ENCODE measurements around the gene DIPK1C. TPM values are rescaled to one million over a fixed set of nuclear protein-coding genes. Genes with fewer than 3 reads are reported as not detected.

Gene DIPK1C
- polyA plus RNA-seq, 1 donor (not counting 4 experiments of a cell fraction or from before 2014, with no cell fraction given): not detected

DNA sequence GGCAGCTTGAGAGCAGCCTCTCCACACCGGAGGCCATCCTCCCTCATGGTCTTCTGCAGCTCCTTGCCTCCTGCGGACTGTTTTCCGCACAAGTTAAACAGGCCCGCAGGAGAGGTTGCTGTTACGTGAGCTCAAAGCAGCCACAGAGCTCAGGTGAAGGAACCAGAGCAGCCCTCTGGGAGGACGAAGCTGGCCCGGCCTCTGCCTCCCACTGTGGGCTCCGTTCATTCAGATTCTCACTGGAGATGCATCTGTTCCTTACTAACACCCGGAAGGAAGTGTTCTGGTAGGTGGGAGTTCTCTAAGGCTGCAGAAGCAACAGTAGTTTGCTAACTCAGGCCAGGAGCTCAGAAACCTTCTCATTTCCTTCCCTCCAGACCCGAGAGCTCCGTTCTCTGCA, 10.9 kb downstream of the DIPK1C start:
- Histone ChIP-seq H2AFZ (ENCODE audit: control insufficient read depth, low read length) (no peak overlapping the region), H3K27me3 (ENCODE audit: control insufficient read depth, extremely low read depth, insufficient read depth, low read length) (peaks cover 2% of the 10 kb centered on the region), H3K9ac (ENCODE audit: control insufficient read depth, extremely low read depth, insufficient read depth, low read length) (no peak overlapping the region), H3K79me2 (ENCODE audit: control insufficient read depth, insufficient read depth, low read length) (no peaks in the 10 kb centered on the region), H3K4me2 (ENCODE audit: control insufficient read depth, extremely low read depth, insufficient read depth, low read depth, low read length) (no peak overlapping the region), H3K36me3 (ENCODE audit: control insufficient read depth in 2 of 2, extremely low read depth in 1 of 2, insufficient read depth in 2 of 2, low read length in 2 of 2) (no peaks in the 10 kb centered on the region), H3K9me3 (ENCODE audit: control insufficient read depth, low read depth, low read length) (no peaks in the 10 kb centered on the region), H3K4me3 (ENCODE audit: control insufficient read depth in 2 of 3, extremely low read depth in 1 of 3, insufficient read depth in 2 of 3, low read depth in 1 of 3, low read length in 3 of 3) (no peak overlapping the region), H3K4me1 (ENCODE audit: control insufficient read depth, extremely low read depth, insufficient read depth, low read length) (no peaks in the 10 kb centered on the region), H3K9me1 (ENCODE audit: control insufficient read depth, extremely low read depth, insufficient read depth, low read length) (no peaks in the 10 kb centered on the region), H4K20me1 (ENCODE audit: control insufficient read depth, extremely low read depth, insufficient read depth, low read length) (no peaks in the 10 kb centered on the region), H3K27ac (ENCODE audit: control insufficient read depth, insufficient read depth, low read length) (no peak overlapping the region)
- FAIRE-seq (no peak), DNase-seq (ENCODE audit: low read depth, low spot score) (no peak)
- no peak for TF ChIP-seq EZH2 (IDR thresholded peaks at IDR 0.05; ENCODE audit: low read length)
- TF ChIP-seq, protein P1, sequence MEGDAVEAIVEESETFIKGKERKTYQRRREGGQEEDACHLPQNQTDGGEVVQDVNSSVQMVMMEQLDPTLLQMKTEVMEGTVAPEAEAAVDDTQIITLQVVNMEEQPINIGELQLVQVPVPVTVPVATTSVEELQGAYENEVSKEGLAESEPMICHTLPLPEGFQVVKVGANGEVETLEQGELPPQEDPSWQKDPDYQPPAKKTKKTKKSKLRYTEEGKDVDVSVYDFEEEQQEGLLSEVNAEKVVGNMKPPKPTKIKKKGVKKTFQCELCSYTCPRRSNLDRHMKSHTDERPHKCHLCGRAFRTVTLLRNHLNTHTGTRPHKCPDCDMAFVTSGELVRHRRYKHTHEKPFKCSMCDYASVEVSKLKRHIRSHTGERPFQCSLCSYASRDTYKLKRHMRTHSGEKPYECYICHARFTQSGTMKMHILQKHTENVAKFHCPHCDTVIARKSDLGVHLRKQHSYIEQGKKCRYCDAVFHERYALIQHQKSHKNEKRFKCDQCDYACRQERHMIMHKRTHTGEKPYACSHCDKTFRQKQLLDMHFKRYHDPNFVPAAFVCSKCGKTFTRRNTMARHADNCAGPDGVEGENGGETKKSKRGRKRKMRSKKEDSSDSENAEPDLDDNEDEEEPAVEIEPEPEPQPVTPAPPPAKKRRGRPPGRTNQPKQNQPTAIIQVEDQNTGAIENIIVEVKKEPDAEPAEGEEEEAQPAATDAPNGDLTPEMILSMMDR (optimal IDR thresholded peaks at IDR 0.05 in 1 of 3, IDR thresholded peaks at IDR 0.05 in 1 of 3, conservative IDR thresholded peaks at IDR 0.05 in 1 of 3; ENCODE audit: extremely low read depth in 1 of 3, insufficient read depth in 2 of 3, low read length in 3 of 3): no peak
- dilution Hi-C loops (cut with MboI; ENCODE audit: extremely low pct_ligation_motif_present, low sequenced_read_pairs): no loop called here

DNA sequence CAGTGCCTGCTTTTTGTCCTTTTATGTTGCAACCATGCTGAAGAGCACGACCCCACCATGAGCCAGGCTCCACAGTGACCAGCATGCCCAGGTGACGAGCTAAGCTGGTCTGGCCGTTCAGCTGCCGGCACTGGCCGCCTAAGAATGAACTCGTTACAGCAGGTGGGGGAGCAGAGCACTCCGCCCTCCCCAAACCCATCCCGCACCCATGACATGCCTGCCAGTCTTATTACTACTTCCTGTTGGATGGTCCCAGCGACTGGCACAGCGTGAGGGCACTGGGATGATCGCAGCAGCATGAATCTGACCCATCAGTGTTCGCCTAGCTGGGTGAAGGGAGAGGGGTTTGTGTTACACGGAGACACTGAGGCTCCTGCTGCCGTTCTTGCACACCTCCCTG, 11.5 kb downstream of the DIPK1C start:
- no peaks in the 10 kb centered on the region for H3K4me1 ChIP-seq (ENCODE audit: control insufficient read depth, extremely low read depth, insufficient read depth, low read length)
- H4K20me1 ChIP-seq (ENCODE audit: control insufficient read depth, extremely low read depth, insufficient read depth, low read length): no peaks in the 10 kb centered on the region
- H3K4me2 ChIP-seq (ENCODE audit: control insufficient read depth, extremely low read depth, insufficient read depth, low read depth, low read length): no peak overlapping the region
- dilution Hi-C loops (cut with MboI; ENCODE audit: extremely low pct_ligation_motif_present, low sequenced_read_pairs): no loop called here
- no peak for TF ChIP-seq EZH2 (IDR thresholded peaks at IDR 0.05; ENCODE audit: low read length)
- TF ChIP-seq, protein P1 (optimal IDR thresholded peaks at IDR 0.05 in 1 of 3, IDR thresholded peaks at IDR 0.05 in 1 of 3, conservative IDR thresholded peaks at IDR 0.05 in 1 of 3; ENCODE audit: extremely low read depth in 1 of 3, insufficient read depth in 2 of 3, low read length in 3 of 3): no peak
- DNase-seq (ENCODE audit: low read depth, low spot score) (no peak), FAIRE-seq (no peak)
- H3K4me3 ChIP-seq (ENCODE audit: control insufficient read depth in 2 of 3, extremely low read depth in 1 of 3, insufficient read depth in 2 of 3, low read depth in 1 of 3, low read length in 3 of 3): no peak overlapping the region
- no peaks in the 10 kb centered on the region for H3K9me1 ChIP-seq (ENCODE audit: control insufficient read depth, extremely low read depth, insufficient read depth, low read length)
- H3K27me3 ChIP-seq (ENCODE audit: control insufficient read depth, extremely low read depth, insufficient read depth, low read length): peaks cover 2% of the 10 kb centered on the region
- no peaks in the 10 kb centered on the region for H3K9me3 ChIP-seq (ENCODE audit: control insufficient read depth, low read depth, low read length)
- H3K9ac ChIP-seq (ENCODE audit: control insufficient read depth, extremely low read depth, insufficient read depth, low read length): no peak overlapping the region
- no peak overlapping the region for H2AFZ ChIP-seq (ENCODE audit: control insufficient read depth, low read length)
- no peaks in the 10 kb centered on the region for H3K36me3 ChIP-seq (ENCODE audit: control insufficient read depth in 2 of 2, extremely low read depth in 1 of 2, insufficient read depth in 2 of 2, low read length in 2 of 2)
- no peaks in the 10 kb centered on the region for H3K79me2 ChIP-seq (ENCODE audit: control insufficient read depth, insufficient read depth, low read length)
- no peak overlapping the region for H3K27ac ChIP-seq (ENCODE audit: control insufficient read depth, insufficient read depth, low read length)

Data from keratinocyte (primary cell).